HG02642 (cell line): ENCODE results near the gene PALD1.
"Not testable (repeated sequence)": the region's sequence is repeated elsewhere in the genome, so short reads cannot be mapped to it uniquely, and the experiment has no call there.

Experiments
- ATAC-seq: cut with Tn5 transposase; IDR thresholded peaks from one replicate; pipeline ENCODE4 v1.9.1; 2021; ENCODE audit warnings: mild to moderate bottlenecking; ENCODE audit not compliant: unreplicated experiment, poor library complexity

PALD1 gene

DNA sequence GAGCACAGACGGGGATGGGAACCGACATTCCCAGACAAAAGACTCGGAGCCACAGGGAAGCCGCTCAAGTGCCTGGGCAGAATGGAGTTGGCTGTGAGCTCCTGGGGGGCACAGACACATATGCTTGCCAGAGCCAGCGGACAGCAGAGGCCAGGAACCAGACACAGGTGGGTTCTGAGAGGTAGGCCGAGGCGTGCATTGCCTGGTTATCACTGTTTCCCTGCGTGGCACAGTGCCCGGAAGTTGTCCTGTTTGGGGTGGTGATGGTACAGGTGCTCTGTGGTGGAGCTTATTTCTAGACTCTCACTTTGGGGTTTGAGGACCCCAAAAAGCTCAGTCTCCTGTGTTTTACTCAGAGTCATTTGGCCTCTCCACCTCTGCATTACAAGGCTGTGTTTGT lies 2.5 kb downstream of the PALD1 start:
- ATAC-seq, result no peak

DNA sequence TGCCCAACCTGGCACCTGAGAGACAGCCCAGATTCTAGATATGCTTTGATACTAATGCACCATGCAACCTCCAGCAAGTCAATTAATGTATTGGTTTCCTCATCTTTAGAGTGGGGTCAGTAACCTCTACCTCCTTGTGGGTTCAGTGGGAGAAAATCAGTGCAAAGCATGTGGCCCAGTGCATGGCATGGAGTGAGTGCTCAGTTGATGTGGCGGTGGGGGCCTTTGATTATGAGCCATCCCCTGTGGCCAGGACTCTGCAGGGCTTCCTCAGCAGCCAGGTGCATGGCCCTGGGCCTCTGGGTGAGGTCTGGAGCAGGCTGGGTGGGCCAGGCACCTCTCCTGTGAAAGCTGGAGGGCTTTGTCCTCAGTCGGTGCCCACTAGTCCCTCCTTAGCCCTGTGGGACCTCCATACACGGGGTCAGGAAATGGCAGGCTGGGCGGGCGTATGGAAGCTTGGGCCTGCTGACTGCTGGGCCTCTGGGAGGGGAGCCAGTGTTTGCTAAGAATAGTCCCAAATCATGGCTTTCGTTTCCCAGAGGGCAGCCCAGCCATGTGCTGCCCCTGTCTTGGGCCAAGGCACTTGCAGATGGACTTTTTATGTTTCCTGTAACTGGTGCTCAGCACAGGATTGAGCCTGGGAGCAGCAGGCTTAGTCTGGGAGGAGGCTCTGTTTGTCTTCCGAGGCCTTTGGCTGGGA lies 3.4 kb downstream of the PALD1 start:
- no peak for ATAC-seq

DNA sequence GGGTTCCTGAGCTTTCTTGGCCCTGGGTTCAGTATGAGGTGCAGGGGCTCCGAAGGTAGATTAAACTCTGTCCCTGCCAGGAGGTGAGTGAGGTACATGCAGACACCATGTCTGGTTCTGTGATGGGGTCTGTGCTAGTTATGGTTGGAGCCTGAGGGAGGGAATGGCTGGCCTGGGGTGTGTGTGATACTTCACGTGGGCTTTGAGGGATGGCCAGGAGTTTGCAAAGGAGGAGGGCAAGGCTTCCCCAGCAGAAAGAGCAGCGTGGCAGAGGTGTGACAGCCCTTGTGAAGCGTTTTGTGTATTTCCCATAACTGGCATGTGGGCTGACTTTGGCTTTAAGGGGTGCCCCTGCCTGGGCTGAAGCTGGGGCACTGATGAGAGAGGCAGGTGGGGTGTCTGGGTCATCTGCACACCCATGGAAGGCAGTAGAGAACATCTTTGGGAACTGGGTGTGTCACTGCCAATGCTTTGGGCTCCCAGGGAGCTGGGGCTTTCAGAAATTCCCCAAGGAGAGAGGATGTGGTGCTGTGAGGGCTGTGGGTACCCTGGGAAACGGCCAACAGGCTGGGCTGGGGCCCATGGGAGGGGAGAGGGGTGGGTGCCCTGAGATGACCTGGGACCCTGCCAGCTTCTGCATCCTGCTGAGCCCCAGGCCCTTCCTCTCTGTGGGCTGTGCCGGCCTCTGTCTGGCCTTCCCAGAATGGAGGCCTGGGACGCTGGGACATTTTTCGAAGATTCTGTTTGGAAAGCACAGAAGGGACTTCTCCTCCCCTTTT lies 4.6 kb downstream of the PALD1 start:
- no peak for ATAC-seq

GRCh38 chr10:70483872-70484271 lies 5.3 kb downstream of the PALD1 start:
- ATAC-seq, result not testable (repeated sequence)

GRCh38 chr10:70487824-70488223 lies 9.3 kb downstream of the PALD1 start:
- ATAC-seq, result no peak

- ATAC-seq, result no peak
These were observed 11.6 kb downstream of the PALD1 start for GRCh38 chr10:70490142-70490541.

GRCh38 chr10:70491614-70492013 lies 13.0 kb downstream of the PALD1 start:
- no peak for ATAC-seq

GRCh38 chr10:70492786-70493659 lies 14.5 kb downstream of the PALD1 start:
- ATAC-seq, result peak; percentile 24

GRCh38 chr10:70493660-70494234 lies 15.2 kb downstream of the PALD1 start:
- peak; percentile 76 for ATAC-seq

GRCh38 chr10:70494536-70494935 lies 16.0 kb downstream of the PALD1 start:
- ATAC-seq, result no peak

DNA sequence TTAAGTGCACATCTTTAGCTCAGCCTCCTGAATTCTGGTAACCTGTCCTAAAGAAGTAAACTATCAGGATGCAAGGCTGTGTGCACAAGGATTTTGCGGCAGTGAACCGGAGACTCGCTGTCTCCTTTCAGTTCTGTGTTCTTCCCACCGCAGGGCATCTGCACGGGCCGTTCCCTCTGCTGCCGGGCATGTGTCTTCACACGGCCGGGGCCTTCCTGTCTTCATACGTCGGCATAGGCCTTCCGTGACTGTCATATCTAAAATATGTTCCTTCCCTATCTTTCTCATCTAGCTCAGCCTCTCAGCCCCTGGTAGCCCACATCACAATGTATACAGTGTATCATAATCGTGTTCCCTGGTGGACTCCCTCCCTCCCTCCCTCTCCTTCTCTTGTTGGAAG lies 16.4 kb downstream of the PALD1 start:
- ATAC-seq, result no peak

DNA sequence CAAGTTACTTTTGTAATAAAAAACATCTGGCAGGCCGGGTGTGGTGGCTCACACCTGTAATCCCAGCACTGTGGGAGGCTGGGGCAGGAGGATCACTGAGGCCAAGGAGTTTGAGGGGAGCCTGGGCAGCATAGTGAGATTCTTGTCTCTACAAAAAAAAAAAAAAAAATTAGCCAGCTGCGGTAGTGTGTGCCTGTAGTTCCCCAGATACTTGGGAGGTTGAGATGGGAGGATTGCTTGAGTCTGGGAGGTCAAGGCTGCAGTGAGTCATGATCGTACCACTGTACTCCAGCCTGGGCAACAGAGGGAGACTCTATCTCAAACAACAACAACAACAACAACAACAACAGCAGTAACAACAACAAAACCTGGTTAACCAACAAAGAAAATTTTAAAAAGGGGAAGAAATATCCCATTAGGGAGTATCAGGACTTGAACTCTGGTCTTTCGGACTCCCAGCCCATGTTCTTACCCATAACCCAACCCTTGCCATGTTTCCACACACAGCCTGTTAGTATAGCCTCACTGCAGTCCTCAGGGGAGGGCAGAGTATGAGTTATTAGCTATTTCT lies 17.2 kb downstream of the PALD1 start:
- ATAC-seq, result no peak

GRCh38 chr10:70496341-70497119 lies 18.0 kb downstream of the PALD1 start:
- no peak for ATAC-seq

- ATAC-seq, result no peak
These were observed 18.6 kb downstream of the PALD1 start for GRCh38 chr10:70497120-70497545.

DNA sequence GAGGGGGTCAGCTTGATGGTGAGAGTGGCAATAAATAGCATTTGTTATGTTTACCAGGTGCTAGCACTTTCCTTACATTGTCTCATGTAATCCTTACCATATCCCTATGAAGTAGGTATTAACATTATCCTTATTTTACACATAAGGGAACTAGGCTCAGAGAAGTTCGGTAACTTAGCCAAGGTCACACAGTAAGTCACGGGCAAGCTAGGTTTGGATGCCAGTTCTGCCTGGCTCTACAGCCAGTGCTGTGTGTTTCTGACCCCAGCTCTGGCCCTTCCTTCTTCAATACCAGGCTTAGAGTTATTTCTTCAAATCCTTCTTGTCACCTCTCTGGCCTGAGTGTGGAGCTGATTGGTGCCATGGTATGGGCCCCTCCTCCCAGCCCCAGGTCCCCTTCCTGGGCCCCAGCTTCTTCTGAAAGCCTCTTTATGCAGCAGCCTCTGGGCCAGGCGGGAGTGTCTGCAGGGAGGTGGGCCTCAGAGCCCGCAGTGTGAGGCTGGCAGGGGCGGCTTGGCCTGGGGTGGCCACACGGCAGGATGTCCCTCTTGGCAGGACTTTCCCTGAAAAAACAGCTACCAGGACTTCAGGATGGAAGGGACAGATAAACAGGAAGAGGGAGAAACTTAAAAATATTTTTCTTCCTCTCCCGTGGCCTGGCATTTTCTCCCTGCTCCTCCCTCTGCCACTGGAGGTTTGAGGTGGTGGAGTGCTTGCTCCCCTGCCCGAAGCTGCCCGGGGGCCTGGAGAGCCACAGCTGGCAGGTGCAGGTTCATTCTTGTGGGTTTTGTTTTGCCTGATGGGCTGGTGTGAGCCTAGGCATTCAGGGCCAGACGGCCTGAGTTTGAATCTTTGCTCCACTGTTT lies 20.6 kb downstream of the PALD1 start:
- ATAC-seq, result no peak

DNA sequence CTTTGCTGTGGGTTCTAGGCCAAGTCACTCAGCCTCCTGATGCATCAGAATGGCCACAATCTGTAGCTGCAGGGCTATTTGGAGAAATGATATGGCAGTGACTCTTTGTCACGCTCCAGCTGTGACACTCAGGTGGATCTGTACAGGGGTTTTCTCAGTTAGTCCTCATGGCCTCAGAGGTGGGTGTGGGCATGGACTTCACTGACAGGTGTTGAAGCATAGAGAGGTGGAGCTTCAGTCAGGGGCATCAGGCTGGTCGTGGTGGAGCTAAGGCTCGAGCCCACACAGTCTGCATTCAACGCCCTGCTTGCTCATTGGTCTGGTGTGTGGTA lies 21.2 kb downstream of the PALD1 start:
- no peak for ATAC-seq

GRCh38 chr10:70500368-70500767 lies 21.8 kb downstream of the PALD1 start:
- ATAC-seq, result no peak

DNA sequence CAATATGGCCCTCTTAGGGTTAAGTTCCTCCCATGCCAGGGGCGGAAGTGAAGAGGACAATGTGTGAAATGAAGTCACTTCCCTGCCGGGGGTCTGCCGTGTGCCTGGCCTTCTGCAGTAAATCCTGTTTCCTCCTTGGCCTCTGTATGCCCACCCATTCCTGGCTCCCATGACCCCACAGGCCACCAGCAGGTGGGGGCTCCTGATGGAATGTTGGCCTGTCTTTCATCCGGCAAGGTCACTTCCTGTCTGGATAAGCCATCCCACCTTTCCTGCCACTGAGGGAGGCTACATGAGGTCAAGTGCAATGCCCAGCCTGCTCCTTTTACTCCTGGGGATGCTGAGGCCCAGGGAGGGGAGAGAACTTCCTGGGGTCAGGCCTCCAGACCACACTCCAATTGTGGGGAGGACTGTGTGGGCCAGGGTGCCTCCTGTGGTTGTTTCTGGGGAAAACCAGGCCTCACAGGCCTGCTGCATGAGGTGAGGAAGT lies 22.3 kb downstream of the PALD1 start:
- no peak for ATAC-seq
